ENCODE data around the gene PRKAR1A. TPM values are rescaled to one million over a fixed set of nuclear protein-coding genes. Genes with fewer than 3 reads are reported as not detected.

Gene PRKAR1A
- total RNA-seq, 1 experiment from 2014 or later = 158 TPM

- POLR2A ChIA-PET = no interaction called here
- no peak overlapping the region for H3K4me3 Mint-ChIP-seq
- peaks cover 87% of the 10 kb centered on the region for H3K36me3 Mint-ChIP-seq
- no peak overlapping the region for H3K27ac Mint-ChIP-seq
- TF ChIP-seq E2F1 (CRISPR knock-in tag; IDR thresholded peaks at IDR 0.05) (no peak), TEAD4 (CRISPR knock-in tag; IDR thresholded peaks at IDR 0.05) (no peak), GTF2I (CRISPR knock-in tag; conservative IDR thresholded peaks at IDR 0.05) (no peak), SMAD3 (CRISPR knock-in tag; IDR thresholded peaks at IDR 0.05; ENCODE audit: borderline replicate concordance) (no peak), FOXJ3 (CRISPR knock-in tag; IDR thresholded peaks at IDR 0.05; ENCODE audit: borderline replicate concordance) (no peak), ZBTB21 (CRISPR knock-in tag; IDR thresholded peaks at IDR 0.05; ENCODE audit: borderline replicate concordance) (no peak), NFE2L1 (CRISPR knock-in tag; IDR thresholded peaks at IDR 0.05) (no peak), FOXP1 (CRISPR knock-in tag; IDR thresholded peaks at IDR 0.05; ENCODE audit: borderline replicate concordance) (no peak)
- DNase-seq (ENCODE audit: low spot score) (no peak), ATAC-seq (no peak)
- no peaks in the 10 kb centered on the region for H3K9me3 Mint-ChIP-seq
- no peaks in the 10 kb centered on the region for H3K27me3 Mint-ChIP-seq (ENCODE audit: low read depth)
- CTCF ChIA-PET = no interaction called here
- H3K4me1 Mint-ChIP-seq = peaks cover 18% of the 10 kb centered on the region
Observed at GRCh38 chr17:68527314-68527713, 15.1 kb downstream of the PRKAR1A start.

GRCh38 chr17:68531252-68531651 is 19.0 kb downstream of the PRKAR1A start:
- Mint-ChIP-seq H3K4me3 (no peak overlapping the region), H3K36me3 (peaks cover 70% of the 10 kb centered on the region), H3K27ac (no peak overlapping the region), H3K4me1 (peaks cover 17% of the 10 kb centered on the region), H3K27me3 (ENCODE audit: low read depth) (no peaks in the 10 kb centered on the region), H3K9me3 (no peaks in the 10 kb centered on the region)
- TF ChIP-seq NR3C1 (CRISPR knock-in tag; conservative IDR thresholded peaks at IDR 0.05; ENCODE audit: low read depth) (no peak), SMAD3 (CRISPR knock-in tag; IDR thresholded peaks at IDR 0.05; ENCODE audit: borderline replicate concordance) (no peak), ESRRA (CRISPR knock-in tag; IDR thresholded peaks at IDR 0.05; ENCODE audit: borderline replicate concordance) (no peak), ZBTB43 (CRISPR knock-in tag; IDR thresholded peaks at IDR 0.05) (no peak), USF2 (CRISPR knock-in tag; IDR thresholded peaks at IDR 0.05) (no peak), AFF4 (CRISPR knock-in tag; IDR thresholded peaks at IDR 0.05; ENCODE audit: borderline replicate concordance) (no peak)
- TF ChIP-seq, protein P1, sequence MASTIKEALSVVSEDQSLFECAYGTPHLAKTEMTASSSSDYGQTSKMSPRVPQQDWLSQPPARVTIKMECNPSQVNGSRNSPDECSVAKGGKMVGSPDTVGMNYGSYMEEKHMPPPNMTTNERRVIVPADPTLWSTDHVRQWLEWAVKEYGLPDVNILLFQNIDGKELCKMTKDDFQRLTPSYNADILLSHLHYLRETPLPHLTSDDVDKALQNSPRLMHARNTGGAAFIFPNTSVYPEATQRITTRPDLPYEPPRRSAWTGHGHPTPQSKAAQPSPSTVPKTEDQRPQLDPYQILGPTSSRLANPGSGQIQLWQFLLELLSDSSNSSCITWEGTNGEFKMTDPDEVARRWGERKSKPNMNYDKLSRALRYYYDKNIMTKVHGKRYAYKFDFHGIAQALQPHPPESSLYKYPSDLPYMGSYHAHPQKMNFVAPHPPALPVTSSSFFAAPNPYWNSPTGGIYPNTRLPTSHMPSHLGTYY (CRISPR knock-in tag; IDR thresholded peaks at IDR 0.05) = no peak
- CTCF ChIA-PET = no interaction called here
- DNase-seq (ENCODE audit: low spot score) (no peak), ATAC-seq (no peak)
- POLR2A ChIA-PET = no interaction called here

- DNase-seq (ENCODE audit: low spot score) (no peak), ATAC-seq (no peak)
- Mint-ChIP-seq H3K4me1 (peaks cover 6% of the 10 kb centered on the region), H3K27ac (no peak overlapping the region), H3K36me3 (peaks cover 56% of the 10 kb centered on the region), H3K27me3 (ENCODE audit: low read depth) (no peaks in the 10 kb centered on the region), H3K9me3 (no peaks in the 10 kb centered on the region), H3K4me3 (no peak overlapping the region)
- POLR2A ChIA-PET = no interaction called here
- CTCF ChIA-PET = interaction anchor here (1.2 to 1.4 kb wide), 2 partner anchors 43 to 241 kb away, joined by 3 to 4 read pairs; no protein-coding TSS in a partner anchor
- TF ChIP-seq, protein P2, sequence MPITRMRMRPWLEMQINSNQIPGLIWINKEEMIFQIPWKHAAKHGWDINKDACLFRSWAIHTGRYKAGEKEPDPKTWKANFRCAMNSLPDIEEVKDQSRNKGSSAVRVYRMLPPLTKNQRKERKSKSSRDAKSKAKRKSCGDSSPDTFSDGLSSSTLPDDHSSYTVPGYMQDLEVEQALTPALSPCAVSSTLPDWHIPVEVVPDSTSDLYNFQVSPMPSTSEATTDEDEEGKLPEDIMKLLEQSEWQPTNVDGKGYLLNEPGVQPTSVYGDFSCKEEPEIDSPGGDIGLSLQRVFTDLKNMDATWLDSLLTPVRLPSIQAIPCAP (CRISPR knock-in tag; IDR thresholded peaks at IDR 0.05) = no peak
- TF ChIP-seq KAT7 (CRISPR knock-in tag; IDR thresholded peaks at IDR 0.05; ENCODE audit: borderline replicate concordance) = no peak
- TF ChIP-seq, protein P3, sequence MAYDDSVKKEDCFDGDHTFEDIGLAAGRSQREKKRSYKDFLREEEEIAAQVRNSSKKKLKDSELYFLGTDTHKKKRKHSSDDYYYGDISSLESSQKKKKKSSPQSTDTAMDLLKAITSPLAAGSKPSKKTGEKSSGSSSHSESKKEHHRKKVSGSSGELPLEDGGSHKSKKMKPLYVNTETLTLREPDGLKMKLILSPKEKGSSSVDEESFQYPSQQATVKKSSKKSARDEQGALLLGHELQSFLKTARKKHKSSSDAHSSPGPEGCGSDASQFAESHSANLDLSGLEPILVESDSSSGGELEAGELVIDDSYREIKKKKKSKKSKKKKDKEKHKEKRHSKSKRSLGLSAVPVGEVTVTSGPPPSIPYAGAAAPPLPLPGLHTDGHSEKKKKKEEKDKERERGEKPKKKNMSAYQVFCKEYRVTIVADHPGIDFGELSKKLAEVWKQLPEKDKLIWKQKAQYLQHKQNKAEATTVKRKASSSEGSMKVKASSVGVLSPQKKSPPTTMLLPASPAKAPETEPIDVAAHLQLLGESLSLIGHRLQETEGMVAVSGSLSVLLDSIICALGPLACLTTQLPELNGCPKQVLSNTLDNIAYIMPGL (CRISPR knock-in tag; IDR thresholded peaks at IDR 0.05) = no peak
Observed at GRCh38 chr17:68532826-68533225, 20.6 kb downstream of the PRKAR1A start.

Data from WTC11 (cell line).